AG09309 (cell line): ENCODE results near the gene PSMB10.

Experiments used
- DNase-seq: peaks from one replicate; pipeline ENCODE4 v3.0.0-alpha.2; 2010; ENCODE audit warnings: low read depth
- H3K4me3 ChIP-seq: 2 replicates; pipeline ENCODE4 v1.5.1; 2011; ENCODE audit warnings: mild to moderate bottlenecking, low read depth, low read length, moderate library complexity; ENCODE audit not compliant: control insufficient read depth
- TF ChIP-seq, protein P1 (sequence below): IDR thresholded peaks from 2 replicates; pipeline ENCODE4 v1.5.1; 2011; ENCODE audit warnings: mild to moderate bottlenecking, low read depth, low read length, inconsistent platforms; ENCODE audit not compliant: insufficient read depth, control insufficient read depth; ENCODE audit errors: missing control alignments

The PSMB10 gene

DNA sequence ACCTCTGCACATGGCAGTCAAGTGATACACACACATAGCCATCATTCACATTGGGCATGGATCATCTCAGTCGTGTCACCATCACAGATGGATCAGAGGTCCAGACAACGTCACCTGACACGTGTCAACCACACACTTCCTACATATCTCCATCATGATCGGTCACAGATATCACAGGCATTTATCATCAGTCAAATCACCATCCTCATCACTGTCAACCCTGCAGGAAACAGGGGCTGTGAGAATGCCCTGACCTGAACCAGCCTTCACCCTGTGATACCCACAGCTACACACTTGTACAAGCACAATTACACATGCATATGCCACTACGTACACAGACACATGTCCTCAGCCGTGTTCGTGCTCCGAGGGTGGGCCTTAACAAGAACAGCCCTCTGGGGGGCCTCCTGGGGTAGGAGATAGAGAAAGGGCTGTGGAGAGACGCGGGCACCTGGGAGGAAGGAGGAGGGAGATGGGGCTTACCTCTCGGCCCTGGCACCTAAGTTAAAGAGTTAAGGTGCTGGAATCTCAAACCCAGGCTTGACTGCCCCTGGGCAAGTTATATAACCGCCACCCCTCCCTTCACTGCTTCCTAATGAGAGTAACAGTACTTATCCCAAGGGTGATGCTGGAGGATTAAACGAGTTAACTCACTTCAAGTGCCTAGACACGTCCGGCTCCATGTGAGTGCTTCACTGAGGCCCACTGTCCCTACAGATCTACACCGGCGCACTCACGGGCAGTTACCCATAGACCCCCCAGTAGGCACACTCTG, 30.7 kb upstream of the PSMB10 start:
- DNase-seq = no peak
- TF ChIP-seq, protein P1, sequence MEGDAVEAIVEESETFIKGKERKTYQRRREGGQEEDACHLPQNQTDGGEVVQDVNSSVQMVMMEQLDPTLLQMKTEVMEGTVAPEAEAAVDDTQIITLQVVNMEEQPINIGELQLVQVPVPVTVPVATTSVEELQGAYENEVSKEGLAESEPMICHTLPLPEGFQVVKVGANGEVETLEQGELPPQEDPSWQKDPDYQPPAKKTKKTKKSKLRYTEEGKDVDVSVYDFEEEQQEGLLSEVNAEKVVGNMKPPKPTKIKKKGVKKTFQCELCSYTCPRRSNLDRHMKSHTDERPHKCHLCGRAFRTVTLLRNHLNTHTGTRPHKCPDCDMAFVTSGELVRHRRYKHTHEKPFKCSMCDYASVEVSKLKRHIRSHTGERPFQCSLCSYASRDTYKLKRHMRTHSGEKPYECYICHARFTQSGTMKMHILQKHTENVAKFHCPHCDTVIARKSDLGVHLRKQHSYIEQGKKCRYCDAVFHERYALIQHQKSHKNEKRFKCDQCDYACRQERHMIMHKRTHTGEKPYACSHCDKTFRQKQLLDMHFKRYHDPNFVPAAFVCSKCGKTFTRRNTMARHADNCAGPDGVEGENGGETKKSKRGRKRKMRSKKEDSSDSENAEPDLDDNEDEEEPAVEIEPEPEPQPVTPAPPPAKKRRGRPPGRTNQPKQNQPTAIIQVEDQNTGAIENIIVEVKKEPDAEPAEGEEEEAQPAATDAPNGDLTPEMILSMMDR = no peak
- H3K4me3 ChIP-seq = peak overlapping the region; percentile 51

DNA sequence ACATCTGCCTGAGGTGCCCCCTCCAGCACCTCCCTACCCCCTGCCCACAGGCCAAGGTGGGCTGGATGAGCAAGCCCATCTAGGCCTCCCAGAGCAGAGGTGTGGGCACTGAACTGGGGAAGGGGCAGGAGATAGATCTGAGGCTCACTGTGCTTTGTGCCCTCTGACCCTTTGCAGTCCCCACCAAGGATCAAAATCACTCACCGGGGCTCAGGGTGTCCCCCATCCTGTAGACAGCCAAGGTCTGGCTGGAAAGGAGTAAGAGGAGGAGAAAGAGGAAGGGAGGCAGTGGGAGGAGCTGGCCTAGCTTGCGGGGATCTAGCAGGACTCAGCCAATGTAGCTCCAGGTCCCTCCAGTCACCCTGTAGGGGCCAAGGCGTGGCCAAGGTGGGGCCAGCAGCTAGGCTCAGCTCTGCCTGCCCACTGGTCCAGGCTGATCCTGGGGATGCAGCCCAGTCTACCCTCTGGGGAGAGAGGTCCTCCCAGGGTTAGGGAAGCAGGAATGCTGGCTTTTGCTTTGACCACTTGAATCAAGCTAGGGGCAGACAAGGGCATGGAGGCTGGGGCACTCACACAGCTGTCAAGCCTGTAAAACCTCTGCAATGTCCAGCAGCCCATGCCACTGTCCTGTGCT, 30.0 kb upstream of the PSMB10 start:
- peak overlapping the region; percentile 51 for H3K4me3 ChIP-seq
- TF ChIP-seq, protein P1 = no peak
- no peak for DNase-seq

DNA sequence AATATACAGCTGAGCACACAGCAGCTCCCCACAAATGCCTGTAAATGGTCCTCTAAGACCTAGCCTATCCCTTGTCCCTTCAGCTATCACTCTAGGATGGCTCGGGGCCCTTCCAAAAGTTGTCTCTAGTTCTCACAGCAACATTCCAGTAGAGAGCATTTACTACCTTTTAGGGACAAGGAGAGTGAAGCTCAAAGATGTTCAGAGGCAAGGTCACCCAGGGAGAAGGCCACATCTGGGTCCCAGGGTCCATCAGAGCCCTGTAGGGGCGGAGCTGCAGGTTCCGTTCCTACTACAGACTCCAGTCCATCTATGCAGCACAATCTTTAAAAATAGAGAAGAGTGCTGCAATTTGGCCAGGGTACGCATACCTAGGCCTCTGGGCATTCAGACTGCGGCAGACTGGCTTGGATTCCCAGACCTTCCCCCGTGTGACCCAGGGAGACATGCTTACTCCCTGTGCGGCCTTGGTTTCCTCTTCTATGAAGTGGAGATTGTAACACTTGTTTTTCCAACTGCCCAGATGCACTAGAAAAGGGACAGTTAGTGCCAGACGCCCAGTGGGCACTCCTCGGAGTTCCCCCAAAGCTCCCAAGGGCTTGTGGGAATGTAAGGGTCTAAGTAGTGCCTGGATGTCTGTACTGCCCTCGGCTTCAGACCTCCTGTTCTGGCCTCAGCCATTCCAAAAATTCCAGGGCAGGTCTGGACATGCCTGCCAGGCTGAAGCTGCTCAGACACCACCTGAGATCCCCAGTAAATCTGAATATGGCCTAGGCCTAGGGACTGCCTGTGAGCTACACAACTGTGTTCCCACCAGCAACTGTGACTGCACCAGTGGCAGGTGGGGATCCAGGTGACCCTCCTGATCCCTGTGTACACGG, 29.3 kb upstream of the PSMB10 start:
- peak overlapping the region; percentile 51 for H3K4me3 ChIP-seq

DNA sequence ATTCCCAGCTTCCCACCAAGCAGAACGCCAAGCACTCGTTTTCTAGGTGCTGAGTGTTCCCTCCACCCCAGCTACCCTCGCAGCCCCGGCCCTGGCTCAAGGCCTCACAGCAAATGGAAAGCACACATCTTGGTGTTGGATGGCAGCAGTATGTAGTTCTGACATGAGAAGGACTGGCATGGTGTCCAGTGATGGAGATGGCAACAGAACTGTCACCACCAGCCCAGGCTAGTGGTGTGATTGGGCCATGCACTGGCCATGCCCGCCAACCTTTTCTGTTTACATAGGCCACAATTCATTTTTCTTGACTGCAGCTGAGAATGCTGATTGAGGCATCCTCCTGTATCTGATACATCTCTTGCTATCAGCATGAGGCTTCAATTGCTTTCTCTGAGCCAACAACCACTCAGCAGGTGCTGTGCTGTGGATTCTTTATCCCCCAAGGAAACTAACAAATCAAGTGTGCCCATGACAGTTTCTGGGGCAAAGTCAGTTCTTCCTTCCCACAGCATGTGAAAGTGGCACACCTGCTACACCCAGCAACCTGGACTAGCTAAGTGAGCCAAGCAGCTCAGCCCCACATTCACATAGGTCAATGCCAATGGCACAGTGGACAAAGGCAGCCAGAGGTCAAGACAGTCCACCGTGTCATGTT, 28.0 kb upstream of the PSMB10 start:
- no peak for DNase-seq
- no peak overlapping the region for H3K4me3 ChIP-seq
- TF ChIP-seq, protein P1 = no peak

More for the DNA sequence above, 29.3 kb upstream of the PSMB10 start:
- TF ChIP-seq, protein P1 = no peak
- DNase-seq = no peak

DNA sequence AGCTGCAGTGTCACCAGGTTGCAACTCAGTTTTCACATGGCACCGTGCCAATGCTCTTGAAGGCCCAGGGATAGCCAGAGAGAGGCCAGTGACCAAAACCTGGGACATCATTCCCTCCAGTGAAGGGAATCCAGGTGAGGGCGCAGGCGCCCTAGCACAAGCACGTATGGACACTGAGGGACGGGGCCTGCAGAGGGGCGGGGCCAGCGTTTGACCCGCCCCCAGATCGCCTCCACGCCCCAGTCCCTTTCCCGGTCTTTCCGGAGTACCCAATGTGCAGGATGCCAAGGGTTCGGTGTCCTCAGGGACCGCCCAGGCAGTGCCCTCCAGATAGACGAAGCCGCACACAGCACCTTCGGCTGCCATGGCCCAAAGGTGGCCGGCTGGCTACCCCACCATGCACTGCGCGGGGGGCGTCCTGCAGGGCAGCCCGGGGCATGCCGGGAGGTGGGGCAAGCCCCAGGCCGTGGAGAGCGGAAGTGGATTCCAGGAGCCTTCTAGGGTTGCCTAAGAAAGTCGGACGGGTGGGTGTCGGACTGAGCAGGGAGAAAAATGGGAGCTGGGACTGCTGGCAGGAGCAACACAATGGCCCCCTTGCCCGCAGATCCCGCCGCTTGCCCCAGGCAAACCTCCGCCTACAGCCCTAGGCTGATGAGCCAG, 27.1 kb upstream of the PSMB10 start:
- no peak overlapping the region for H3K4me3 ChIP-seq
- TF ChIP-seq, protein P1 = no peak
- DNase-seq = no peak
